Ammon's horn (tissue), 1 donor: ENCODE measurements around the gene NOVA1.
A peak's percentile ranks its signal among the peaks of the same experiment; 100 is the strongest.

Source experiments
- DNase-seq: peaks from one replicate; pipeline ENCODE4 v3.0.0-alpha.2; 2016; ENCODE audit warnings: low spot score

NOVA1 gene

GRCh38 chr14:26448181-26448855, 149.5 kb downstream of the NOVA1 start:
- no peak for DNase-seq

- DNase-seq, result no peak
Measured at GRCh38 chr14:26444822-26445221, 153.0 kb downstream of the NOVA1 start.

- no peak for DNase-seq
Measured at GRCh38 chr14:26443654-26444053, 154.2 kb downstream of the NOVA1 start.

GRCh38 chr14:26429205-26429604, 168.6 kb downstream of the NOVA1 start:
- DNase-seq, result no peak

GRCh38 chr14:26427097-26427496, 170.7 kb downstream of the NOVA1 start:
- no peak for DNase-seq

GRCh38 chr14:26424537-26424936, 173.3 kb downstream of the NOVA1 start:
- DNase-seq, result no peak

- peak; percentile 34 for DNase-seq
Measured at GRCh38 chr14:26415618-26416123, 182.2 kb downstream of the NOVA1 start.

GRCh38 chr14:26414926-26415325, 182.9 kb downstream of the NOVA1 start:
- DNase-seq, result no peak

GRCh38 chr14:26414103-26414502, 183.7 kb downstream of the NOVA1 start:
- DNase-seq, result no peak

GRCh38 chr14:26412421-26412820, 185.4 kb downstream of the NOVA1 start:
- no peak for DNase-seq

GRCh38 chr14:26410189-26410685, 187.6 kb downstream of the NOVA1 start:
- DNase-seq, result no peak

GRCh38 chr14:26404927-26405326, 192.9 kb downstream of the NOVA1 start:
- no peak for DNase-seq

- no peak for DNase-seq
Measured at GRCh38 chr14:26403760-26404159, 194.1 kb downstream of the NOVA1 start.

GRCh38 chr14:26402126-26402525, 195.7 kb downstream of the NOVA1 start:
- no peak for DNase-seq

GRCh38 chr14:26401179-26401968, 196.5 kb downstream of the NOVA1 start:
- DNase-seq, result no peak

- no peak for DNase-seq
Measured at GRCh38 chr14:26400373-26400772, 197.5 kb downstream of the NOVA1 start.

GRCh38 chr14:26398616-26399015, 199.2 kb downstream of the NOVA1 start:
- DNase-seq, result no peak
